HG02588 (cell line): ENCODE measurements around the gene MNAT1.
A peak's percentile ranks its signal among the peaks of the same experiment; 100 is the strongest.
"Not testable (repeated sequence)": the region's sequence is repeated elsewhere in the genome, so short reads cannot be mapped to it uniquely, and the experiment has no call there.

Source experiments
- ATAC-seq: cut with Tn5 transposase; IDR thresholded peaks from one replicate; pipeline ENCODE4 v1.9.1; 2021; ENCODE audit warnings: mild to moderate bottlenecking, moderate library complexity; ENCODE audit not compliant: unreplicated experiment

MNAT1 gene

DNA sequence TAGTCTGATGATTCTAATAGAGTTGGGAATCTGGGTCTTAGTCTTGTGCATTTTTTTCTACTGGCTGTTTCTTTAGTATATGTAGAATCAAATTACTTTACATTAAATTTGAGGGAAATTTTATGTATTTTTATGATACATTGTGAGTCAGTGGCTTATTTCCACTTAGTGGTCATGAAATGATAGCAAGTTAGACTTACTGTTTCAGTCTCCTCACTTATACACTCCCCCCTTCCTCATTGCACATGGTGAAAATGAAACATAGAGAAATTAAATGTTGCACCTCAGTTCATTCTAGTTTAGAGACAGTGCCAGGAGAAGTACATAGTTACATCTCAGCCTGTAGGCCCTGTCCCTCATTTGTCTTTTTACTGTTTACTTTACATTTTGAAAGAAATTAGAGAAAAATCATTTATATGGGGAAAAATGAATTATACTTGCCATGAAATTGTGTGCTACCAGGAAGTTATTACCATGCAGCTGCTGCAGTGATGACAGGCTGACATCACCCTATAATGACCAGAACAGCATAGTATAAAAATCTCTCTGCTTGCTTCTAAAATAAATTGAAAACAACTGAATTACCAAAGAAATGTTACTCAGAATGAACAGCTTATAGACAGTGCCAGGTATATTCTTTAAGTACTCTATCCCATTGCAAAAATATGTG, 133.1 kb downstream of the MNAT1 start:
- no peak for ATAC-seq

DNA sequence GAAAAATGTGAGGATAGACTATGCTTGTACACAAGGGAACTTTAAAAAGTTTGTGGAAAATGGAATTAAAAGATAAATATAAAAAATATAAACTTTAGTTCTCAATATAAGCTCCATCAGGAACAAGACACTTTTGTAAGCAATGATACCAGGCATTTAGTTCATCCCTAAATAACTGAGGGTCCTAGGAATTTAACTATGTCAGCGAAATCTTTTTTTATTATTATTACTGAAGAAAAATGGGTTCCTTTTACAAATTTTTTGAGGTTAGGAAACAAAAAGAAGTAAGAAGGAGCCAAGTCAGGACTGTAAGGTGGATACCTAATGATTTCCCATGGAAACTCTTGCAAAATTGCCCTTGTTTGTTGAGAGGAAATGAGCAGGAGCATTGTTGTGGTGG, 143.6 kb downstream of the MNAT1 start:
- ATAC-seq: no peak

DNA sequence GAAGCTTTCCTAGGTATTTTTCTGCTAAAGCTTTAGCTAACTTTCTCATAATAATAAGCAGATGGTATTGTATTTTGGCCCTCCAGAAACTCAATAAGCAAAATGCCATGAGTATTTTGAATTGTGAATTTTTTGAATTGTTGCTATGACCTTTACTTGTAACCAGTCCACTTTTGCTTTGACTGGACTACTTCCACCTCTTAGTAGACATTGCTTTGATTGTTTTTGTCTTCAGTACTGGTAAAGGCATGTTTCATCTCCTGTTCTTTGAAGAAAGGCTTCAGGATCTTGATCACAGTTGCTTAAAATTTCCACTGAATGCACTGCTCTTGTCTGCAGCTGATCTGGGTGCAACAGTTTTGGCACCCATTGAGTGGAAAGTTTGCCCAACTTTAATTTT, 144.0 kb downstream of the MNAT1 start:
- no peak for ATAC-seq

DNA sequence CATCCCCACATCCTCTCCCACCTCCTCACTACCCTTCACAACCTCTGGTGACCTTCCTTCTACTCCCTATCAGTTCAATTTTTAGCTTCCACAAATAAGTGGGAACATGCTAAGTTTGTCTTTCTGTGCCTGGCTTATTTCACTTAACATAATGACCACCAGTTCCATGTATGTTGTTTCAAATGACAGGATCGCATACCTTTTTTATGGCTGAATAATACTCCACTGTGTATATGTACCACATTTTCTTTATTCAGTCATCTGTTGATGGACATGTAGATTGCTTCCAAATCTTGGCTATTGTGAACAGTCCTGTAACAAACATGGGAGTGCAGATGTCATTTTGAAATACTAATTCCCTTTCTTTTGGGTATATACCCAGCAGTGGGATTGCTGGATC, 147.7 kb downstream of the MNAT1 start:
- ATAC-seq: no peak

DNA sequence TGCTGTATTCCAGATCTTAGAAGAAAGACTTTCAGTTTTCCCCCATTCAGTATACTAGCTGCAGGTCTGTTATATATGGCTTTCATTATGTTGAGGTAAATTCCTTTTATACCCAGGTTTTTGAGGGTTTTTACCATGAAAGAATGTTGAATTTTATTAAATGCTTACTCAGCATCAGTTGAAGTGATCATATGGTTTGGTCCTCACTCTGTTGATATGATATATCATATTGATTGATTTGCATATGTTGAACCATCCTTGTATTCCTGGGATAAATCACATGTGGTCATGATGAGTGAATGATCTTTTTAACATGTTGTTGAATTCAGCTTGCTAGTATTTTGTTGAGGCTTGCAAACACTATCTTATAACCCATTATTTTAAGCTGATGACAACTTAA, 149.6 kb downstream of the MNAT1 start:
- ATAC-seq: no peak

DNA sequence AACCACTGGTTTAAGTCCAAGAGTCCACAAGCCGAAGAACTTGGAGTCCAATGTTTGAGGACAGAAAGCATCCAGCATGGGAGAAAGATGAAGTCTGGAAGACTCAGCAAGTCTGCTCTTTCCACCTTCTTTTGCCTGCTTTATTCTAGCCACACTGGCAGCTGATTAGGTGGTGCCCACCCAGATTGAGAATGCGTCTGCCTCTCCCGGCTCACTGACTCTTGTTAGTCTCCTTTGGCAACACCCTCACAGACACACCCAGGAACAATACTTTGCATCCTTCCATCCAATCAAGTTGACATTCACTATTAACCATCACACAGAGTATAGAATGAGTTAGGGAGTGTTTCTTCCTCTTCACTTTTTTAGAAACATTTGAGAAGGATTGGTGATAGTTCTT, 156.1 kb downstream of the MNAT1 start:
- ATAC-seq: not testable (repeated sequence)

DNA sequence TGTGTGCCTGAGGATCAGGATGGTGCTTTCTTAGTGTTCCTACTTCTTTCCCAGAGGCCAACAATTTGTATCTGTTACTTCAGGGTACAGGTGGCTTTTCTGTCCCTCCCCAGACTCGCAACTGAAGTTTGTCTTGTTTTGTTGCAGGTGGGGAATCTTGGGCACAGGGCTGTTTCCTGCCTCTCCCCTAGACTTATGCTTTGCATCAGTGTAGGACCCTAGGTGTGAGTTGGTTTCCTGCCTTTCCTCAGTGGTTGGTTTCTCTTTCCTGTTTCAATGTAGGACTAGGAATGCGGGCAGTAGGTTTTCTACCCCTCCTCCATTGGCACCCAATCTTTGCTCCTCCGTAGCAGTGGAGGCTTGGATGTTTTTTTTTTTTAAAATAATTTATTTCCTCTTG, 159.3 kb downstream of the MNAT1 start:
- ATAC-seq: no peak

DNA sequence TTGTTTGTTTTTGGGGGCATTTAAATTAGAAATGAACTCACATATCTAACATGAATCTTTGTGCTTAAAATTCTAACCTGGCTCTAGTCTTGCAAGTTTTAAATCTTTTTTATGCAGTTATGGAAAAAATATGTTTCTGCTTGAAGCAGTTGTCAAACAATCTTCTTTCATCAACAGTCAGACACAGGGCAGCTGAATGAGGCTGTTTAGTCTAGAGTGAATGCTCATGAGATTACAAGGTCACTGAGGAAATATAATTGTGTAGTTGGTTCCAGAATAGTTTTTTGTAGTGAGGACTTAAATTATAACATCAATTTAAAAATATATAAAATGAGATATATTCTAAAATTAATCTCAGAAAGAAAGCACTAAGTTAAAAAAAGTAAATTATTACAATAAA, 169.8 kb downstream of the MNAT1 start:
- no peak for ATAC-seq

DNA sequence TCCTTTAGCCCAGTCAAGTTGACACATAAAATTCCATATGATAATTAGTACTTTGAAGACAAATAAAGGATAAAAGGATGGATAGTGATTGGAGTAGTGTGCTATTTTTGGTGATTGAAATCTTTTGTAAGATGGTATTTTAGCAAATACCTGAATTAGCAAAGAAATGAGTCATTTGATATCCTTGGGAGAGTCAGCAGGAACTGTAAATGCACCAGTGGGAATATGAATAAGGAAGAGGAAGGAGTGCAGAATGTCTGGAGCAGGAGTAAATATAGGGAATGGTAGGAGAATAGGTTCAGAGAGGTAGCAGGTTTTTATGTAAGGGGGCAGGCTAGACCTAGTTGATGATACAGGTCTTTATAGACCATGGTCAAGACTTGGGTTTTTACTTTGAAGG, 171.4 kb downstream of the MNAT1 start:
- ATAC-seq: no peak

DNA sequence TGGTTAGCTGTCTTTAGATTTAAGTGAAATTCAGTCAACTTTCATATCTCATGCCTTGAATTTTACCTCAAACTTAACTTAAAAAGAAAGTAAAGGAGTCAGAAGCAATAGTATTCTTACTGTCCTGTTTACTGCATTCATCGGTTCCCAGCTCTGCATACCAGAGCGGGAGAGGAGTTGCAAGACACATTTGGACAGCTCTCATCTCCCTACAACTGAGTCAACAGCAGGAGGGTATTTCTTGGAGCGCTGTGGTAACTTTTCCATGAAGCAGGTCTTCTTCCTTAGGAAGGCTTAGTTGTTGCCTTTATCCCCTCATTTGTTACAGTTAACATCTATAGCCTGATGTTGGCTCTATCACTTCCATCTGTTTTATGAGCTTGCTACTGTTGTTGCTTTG, 181.2 kb downstream of the MNAT1 start:
- no peak for ATAC-seq

DNA sequence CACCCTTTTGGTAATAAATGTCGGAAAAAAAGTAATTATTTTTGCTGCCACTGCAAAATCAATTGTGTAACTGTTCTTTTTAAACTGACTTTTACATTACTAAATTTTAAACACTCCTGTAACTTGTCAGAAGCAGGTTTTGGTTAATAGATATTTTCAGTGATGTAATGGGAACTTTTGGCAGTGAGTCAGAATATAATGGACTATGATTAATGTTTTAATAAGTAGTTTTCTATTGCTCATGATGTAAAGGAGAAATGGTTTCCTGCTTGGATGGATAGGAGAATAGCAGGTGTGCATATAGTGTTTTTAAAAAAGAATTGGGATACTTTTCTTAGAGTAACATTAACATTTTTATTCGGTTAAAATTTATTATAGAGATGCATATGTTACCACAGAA, 187.5 kb downstream of the MNAT1 start:
- ATAC-seq: no peak

DNA sequence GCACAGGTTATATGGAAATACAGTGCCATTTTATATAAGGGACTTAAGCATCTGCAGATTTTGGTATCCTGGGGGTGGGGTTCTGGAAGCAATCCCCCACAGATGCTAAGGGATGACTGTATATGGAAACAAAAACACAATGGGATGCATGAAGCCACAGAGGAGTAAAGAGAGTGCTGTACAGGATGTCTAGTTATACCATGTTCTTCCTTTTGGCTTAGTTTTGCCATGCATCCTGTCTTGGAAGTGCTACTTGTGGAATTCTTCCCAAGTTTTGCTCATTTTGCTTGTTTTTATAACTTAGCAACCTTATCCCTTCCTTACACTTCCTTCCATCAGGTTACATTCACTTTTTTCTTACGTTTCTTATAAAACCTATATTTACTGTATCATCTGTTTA, 190.7 kb downstream of the MNAT1 start:
- no peak for ATAC-seq

DNA sequence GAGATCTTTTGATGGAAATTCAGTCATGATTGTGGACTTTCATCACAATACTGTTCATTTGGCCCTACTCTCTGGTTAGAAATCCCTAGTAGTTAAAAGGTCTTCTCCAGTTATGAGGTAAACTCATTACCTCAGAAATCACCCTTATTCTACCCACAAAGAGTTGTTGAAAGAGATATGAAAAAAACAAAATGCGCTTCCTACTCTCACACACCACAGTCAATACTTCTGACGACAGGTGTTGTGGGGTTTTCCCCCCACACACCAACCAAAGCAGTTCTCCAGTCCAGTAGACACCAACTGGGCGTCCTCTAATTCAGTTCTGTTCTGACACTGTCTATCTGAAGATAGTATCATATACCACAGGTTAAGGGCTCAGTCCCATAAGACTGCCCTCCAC, 191.4 kb downstream of the MNAT1 start:
- peak; percentile 98 for ATAC-seq

DNA sequence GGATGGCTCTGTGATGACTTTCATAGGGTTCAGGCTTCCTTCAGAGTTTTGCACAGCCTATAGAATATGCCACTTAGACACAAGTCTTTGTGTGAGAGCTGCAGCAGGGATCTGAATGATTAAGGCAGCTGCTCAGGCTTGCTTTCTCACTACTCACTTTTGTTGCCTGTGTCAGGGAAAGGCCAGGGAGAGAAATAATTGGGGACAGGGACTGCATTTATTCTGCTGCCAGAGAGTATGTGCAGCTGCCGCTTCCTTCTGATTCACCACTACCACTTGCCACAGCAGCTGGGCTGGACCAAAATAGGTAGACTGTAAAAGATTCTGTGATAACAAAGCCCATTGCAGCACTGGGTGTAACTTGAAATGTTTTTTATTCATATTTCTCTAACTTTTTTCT, 196.7 kb downstream of the MNAT1 start:
- ATAC-seq: no peak

DNA sequence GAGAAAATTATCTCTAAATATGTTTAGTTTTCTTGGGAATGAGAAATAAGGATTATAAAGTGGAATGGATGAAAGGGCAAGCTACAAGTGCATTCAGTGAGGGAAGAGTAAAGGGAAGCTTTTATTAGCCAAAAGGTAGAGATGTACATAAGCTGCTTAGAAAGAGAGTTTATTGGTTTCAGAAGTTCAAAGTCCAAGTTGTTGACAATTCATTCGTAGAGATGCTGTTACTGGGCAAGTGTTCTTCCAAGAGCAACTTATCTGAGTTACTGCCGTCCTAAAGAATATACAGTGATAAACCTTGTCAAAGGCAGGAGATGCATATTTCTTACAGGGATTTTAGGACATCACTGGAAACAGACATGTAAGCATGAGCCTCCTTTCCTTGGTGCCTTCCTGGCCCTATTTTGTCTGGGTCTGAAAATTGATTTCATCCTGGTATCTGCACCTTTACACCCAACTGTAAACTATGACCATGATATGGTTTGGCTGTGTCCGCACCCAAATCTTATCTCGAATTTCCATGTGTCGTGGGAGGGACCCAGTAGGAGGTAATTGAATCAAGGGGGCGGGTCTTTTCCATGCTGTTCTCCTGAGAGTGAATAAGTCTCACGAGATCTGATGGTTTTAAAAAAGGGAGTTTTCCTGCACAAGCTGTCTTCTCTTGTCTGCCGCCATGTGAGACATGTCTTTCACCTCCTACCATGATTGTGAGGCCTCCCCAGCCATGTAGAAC, 199.5 kb downstream of the MNAT1 start:
- ATAC-seq: no peak

DNA sequence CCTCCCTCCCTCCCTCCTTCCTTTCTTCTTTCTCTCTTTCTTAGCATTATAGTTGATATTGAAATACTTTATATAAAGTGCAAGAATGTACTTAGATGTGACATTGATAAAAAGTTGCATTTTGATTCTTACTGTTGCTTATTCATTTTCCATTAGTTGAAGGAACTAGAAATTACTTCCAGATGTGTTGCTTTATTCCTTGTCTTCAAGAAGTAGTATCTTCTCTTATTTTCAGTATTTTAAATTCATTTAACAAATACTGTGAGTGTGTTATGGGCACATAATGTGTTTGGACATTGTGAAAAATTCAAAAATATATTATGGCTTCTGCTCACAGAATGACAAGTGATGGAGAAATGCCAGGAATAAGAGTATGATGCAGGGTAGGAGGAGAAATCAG, 200.8 kb downstream of the MNAT1 start:
- no peak for ATAC-seq

DNA sequence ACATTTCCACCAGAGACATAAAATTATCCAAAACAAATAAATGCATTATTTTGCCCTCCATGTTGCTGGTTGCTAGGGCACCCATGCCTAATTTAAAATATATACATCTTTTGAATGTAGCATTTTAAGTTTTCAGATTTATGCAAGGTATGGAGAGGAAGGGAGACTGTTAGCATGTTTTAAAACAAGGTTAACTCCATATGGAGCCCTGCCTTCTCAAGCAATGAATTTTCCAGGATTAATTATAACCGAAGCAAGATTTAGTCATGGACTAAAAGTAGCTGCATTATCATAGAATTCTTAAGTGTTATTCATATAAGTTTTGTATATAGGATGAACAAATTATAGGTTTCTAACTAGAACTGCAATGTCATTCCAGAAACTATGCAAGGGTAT, 209.1 kb downstream of the MNAT1 start:
- no peak for ATAC-seq

DNA sequence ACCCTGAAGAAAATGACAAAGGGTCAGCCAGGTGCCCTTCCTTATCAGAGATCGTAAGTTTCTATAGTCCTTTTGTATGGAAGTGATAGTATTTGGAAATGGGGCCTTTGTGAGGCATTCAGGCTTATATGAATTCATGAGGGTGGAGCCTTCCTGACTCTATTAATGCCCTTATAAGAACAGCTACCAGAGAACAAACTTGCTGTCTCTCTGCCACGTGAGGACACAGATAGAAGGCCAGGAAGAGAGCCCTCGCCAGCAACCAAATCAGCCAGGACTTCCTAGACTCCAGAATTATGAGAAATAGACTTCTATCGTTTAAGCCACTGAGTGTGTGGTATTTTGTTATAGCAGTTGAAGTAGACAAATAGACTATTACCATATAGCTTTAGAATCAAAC, 209.6 kb downstream of the MNAT1 start:
- ATAC-seq: no peak

DNA sequence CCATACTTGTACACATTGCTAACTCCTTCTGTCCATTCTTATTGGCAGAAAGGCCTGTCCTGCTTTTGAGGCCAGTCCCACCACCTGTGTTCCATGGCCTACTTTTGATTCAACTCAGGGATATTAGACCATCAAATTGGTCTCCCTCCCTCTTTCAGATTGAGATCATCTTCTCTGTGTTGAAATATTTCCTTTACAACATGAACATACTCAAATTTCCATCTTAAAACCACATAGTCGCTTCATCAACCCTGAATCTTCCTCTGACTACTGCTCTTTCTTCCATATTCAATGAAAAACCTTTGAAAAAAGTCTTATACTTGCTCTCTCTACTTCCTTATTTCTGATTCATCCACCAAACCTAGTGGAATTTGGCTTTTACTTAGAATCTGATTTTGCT, 211.4 kb downstream of the MNAT1 start:
- ATAC-seq: no peak

DNA sequence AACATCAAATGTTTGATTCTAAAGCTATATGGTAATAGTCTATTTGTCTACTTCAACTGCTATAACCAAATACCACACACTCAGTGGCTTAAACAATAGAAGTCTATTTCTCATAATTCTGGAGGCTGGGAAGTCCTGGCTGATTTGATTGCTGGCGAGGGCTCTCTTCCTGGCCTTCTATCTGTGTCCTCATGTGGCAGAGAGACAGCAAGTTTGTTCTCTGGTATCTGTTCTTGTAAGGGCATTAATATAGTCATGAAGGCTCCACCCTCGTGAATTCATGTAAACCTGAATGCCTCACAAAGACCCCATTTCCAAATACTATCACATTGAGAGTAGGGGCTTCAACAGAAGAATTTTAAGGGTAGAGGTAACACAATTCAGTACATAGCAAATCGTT, 212.2 kb downstream of the MNAT1 start:
- ATAC-seq: no peak

DNA sequence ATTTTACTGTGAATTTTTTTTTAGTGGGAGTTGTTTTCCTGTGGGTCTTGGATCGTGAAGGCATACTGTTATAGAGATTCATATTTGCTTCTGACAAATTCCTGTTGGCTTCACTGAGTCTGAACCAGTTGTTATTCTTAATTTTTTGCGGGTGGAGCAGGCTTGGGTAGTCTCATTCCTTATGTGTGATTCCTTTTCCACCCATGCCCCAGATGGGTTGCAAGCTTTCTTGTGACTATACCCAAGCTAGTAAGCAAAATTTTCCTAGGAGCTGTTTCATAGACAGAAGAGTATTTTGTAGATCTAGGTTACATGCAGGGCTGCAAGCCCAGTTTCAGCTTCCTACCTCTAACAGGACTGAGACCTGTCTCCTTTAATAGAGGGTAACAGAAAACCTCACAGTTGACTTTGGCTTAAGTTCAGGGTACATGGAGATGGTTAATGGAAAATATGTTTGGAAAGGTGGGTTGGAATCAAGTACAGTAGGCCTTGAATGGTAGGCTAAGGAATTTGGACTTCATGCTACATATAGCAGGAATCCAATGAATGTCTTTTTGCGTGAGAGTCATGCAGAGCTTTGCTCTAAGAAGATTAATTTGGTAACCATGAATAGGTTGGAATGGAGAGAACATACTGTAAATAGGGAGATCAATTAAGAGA, 217.3 kb downstream of the MNAT1 start:
- no peak for ATAC-seq

DNA sequence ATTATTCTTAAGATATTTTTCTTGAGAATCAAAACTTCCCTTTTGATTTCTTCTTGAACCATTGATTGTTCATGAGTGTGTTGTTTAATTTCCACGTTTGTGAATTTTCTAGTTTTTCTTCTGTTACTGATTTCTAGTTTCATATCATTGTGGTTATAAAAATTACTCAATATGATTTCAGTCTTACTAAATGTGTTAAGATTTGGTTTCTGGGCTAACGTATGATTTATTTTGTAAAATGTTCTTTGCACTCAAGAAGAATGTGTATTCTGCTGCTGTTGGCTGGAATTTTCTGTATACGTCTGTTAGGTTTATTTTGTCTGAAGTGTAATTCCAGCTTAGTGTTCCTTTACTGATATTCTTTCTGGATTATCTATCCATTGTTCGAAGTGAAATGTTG, 221.6 kb downstream of the MNAT1 start:
- ATAC-seq: no peak
